ENCODE results near the gene LPAR3.

LPAR3 gene

DNA sequence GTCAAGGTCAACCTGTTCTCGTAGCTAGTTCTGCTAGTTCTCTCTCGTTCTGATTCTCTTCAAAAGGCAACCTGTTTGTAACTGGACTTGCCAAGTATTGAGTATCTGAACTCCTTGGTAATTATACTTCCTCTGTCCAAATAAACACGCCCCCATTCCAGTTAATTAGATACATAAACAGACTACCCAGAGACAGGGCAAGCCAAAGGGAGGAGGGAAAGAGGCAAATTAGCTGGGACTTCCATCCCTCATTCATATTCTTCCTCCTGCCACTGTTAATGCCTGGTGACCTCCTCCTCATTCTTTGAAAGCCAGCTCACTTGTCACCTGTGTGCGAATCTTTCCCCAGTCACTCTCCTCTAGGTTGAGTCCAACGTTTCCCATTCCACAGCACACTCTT is 62.9 kb downstream of the LPAR3 start:
- TF ChIP-seq Cebpa-rat (IDR thresholded peaks at IDR 0.05): no peak
- Histone ChIP-seq H3K4me1 (no peaks in the 10 kb centered on the region), H3K27ac (no peak overlapping the region), H3K27me3 (no peaks in the 10 kb centered on the region), H4K20me1 (no peaks in the 10 kb centered on the region), H3K9me3 (replicated peaks in 1 of 11) (no peaks in the 10 kb centered on the region), H3K4me3 (no peak overlapping the region), H3K9ac (no peak overlapping the region), H3K4me2 (no peak overlapping the region), H3K36me3 (no peaks in the 10 kb centered on the region)

DNA sequence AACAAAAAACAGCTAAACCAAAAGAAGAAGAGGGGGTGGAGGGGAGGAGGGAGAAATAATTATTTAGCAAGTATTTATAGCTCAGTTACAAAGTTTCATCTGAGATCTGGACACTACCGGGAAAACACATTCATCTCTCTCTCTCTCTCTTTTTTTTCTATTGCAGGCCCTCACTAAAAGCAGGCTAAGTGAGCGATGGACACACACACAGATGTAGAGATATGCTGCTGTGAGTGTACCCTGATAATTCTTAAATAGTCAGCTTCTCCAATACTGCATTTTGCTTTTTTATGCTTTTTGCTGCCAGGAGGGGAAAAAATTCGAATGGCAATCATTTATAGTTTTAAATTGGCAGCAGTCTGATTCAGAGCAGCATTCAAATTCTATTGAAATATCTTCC is 65.0 kb downstream of the LPAR3 start:
- no peak overlapping the region for H3K27ac ChIP-seq
- no peaks in the 10 kb centered on the region for H3K9me3 ChIP-seq (replicated peaks in 1 of 11)
- no peak overlapping the region for H3K9ac ChIP-seq
- no peaks in the 10 kb centered on the region for H4K20me1 ChIP-seq
- H3K4me1 ChIP-seq: no peaks in the 10 kb centered on the region
- TF ChIP-seq Cebpa-rat (IDR thresholded peaks at IDR 0.05): no peak
- no peak overlapping the region for H3K4me2 ChIP-seq
- no peaks in the 10 kb centered on the region for H3K36me3 ChIP-seq
- no peaks in the 10 kb centered on the region for H3K27me3 ChIP-seq
- no peak overlapping the region for H3K4me3 ChIP-seq

DNA sequence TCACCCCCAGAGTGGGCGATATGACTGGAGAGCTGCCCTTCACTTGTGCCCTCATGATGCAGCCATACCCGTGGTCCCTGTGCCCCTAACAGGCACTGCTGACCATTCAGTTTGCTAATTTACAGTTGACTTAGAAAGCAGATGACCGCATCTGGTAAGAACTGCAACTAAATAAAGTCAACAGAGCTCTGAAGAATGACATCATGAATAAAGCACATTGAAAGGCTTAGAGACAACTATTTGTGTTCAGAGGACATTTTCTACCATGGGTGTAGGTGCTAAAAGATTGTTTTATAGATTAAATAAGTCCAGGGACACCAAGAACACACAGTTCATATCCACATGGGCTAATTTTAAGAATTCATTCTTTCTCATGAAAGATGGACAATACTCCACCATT is 65.5 kb downstream of the LPAR3 start:
- Histone ChIP-seq H3K27me3 (no peaks in the 10 kb centered on the region), H3K9me3 (replicated peaks in 1 of 11) (no peaks in the 10 kb centered on the region), H3K4me3 (no peak overlapping the region), H3K36me3 (no peaks in the 10 kb centered on the region), H4K20me1 (no peaks in the 10 kb centered on the region), H3K4me2 (no peak overlapping the region), H3K4me1 (no peaks in the 10 kb centered on the region), H3K9ac (no peak overlapping the region), H3K27ac (no peak overlapping the region)
- TF ChIP-seq Cebpa-rat (IDR thresholded peaks at IDR 0.05): no peak

DNA sequence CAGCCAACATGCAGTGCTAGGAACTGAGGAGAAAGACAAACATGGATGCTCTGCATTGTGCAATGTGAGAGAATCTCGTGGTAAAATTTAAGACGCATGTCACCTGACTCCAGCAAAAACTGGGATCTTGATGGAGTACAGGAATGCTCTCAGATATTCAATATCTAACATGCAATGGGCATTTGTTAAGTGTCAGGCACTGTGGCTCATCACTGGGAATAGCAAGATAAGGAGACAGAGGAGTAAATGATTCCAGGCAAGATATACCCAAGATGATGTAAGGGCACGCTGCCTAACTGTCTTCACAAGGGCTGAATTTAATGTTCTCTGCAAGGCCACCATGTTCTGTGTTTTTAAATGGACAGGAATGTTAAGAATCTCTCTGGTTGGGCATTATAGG is 67.8 kb downstream of the LPAR3 start:
- no peaks in the 10 kb centered on the region for H4K20me1 ChIP-seq
- no peak overlapping the region for H3K27ac ChIP-seq
- H3K9ac ChIP-seq: no peak overlapping the region
- no peak overlapping the region for H3K4me2 ChIP-seq
- peaks cover 0 to 13% (median 5%) of the 10 kb centered on the region in 10 experiments; a peak in 6 of 20 replicates for H3K4me1 ChIP-seq
- no peak for TF ChIP-seq Cebpa-rat (IDR thresholded peaks at IDR 0.05)
- no peaks in the 10 kb centered on the region for H3K9me3 ChIP-seq (replicated peaks in 1 of 11)
- no peaks in the 10 kb centered on the region for H3K36me3 ChIP-seq
- H3K27me3 ChIP-seq: no peaks in the 10 kb centered on the region
- H3K4me3 ChIP-seq: no peak overlapping the region

DNA sequence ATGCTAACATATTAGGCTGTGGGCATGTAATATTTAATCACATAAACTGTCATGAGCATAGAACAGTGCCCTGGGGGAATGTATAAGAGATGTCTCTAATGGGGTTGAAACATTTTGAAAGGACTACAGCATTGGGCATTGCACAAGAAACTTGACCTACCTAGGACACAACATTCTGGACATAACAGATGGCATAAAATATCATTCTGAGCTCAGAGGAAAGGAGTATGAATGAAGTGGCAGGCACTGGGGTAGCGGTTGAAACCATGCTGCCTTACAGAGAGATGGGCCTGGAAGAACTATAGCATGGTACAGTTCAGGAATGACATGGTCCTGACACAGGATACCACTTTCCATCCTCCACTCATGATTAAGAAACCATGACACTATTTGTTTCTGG is 69.0 kb downstream of the LPAR3 start:
- H3K27me3 ChIP-seq: no peaks in the 10 kb centered on the region
- H3K4me2 ChIP-seq: no peak overlapping the region
- no peak overlapping the region for H3K9ac ChIP-seq
- H3K4me3 ChIP-seq: no peak overlapping the region
- H3K27ac ChIP-seq: no peak overlapping the region
- H3K36me3 ChIP-seq: no peaks in the 10 kb centered on the region
- no peaks in the 10 kb centered on the region for H4K20me1 ChIP-seq
- no peak for TF ChIP-seq Cebpa-rat (IDR thresholded peaks at IDR 0.05)
- no peaks in the 10 kb centered on the region for H3K9me3 ChIP-seq (replicated peaks in 1 of 11)
- peaks cover 0 to 13% (median 5%) of the 10 kb centered on the region in 10 experiments; a peak in 8 of 20 replicates for H3K4me1 ChIP-seq

DNA sequence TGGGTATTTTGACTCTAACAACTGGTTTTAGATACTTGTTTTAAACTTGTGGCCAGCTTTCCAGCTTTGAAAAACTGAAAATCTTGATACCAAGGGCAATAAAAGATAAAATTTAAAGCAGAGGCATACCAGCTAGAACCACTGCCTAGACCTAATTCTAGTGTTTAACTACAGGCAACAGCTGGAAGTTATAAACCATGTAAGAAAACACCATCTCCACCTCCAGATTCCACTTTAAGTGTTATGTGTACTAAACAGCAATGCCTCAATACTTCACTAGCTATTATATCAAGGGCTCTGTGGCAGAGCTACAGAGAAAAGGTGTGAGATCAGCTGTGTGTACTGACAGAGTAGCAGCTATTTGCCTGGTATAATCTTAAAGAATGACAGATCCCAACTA is 69.5 kb downstream of the LPAR3 start:
- no peak for TF ChIP-seq Cebpa-rat (IDR thresholded peaks at IDR 0.05)
- no peak overlapping the region for H3K27ac ChIP-seq
- no peak overlapping the region for H3K4me2 ChIP-seq
- no peaks in the 10 kb centered on the region for H3K27me3 ChIP-seq
- no peaks in the 10 kb centered on the region for H3K36me3 ChIP-seq
- no peak overlapping the region for H3K9ac ChIP-seq
- no peaks in the 10 kb centered on the region for H3K9me3 ChIP-seq (replicated peaks in 1 of 11)
- H3K4me3 ChIP-seq: no peak overlapping the region
- no peaks in the 10 kb centered on the region for H4K20me1 ChIP-seq
- H3K4me1 ChIP-seq: peaks cover 0 to 16% (median 5%) of the 10 kb centered on the region in 10 experiments; a peak in 8 of 20 replicates

DNA sequence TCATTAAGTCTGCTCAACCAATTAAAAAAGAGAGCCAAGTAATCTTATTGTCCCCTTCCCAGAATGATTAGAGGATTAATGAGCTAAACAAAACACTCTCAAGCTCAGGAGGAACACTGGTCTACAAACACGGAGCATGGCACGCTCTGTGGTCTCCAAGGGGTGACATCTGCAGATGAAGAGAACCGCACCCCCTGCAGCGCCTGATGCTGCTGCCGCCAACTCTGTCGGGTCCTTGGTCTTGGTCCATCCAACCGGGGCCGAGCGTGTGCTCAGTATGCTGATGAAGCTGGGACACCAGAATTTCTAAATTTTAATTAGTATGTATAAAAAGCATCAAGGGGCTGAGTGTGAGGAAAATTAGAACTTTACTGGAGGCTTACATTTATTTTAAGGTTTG is 82.7 kb downstream of the LPAR3 start:
- H3K36me3 ChIP-seq: no peaks in the 10 kb centered on the region
- H3K9ac ChIP-seq: no peak overlapping the region

DNA sequence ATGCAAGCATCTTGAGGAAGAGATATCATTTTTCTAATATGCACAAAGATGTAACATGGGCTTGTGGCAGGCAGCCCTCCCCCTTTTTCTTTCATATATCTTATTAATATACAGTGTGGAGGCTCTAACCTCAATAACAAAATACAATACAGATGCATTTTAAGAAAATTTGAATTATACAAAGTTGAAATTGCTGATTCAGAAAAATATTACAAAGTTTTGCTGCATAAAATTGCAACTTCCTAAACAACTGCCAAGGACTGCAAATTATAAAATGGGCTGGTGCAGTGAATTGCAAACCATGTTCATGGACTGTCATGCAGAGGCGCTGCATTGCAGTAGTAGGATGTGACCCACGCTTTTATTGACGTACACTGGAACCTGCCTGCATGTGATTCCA is 84.0 kb downstream of the LPAR3 start:
- Histone ChIP-seq H3K9ac (no peak overlapping the region), H3K27ac (no peak overlapping the region), H4K20me1 (no peaks in the 10 kb centered on the region), H3K27me3 (no peaks in the 10 kb centered on the region), H3K36me3 (no peaks in the 10 kb centered on the region), H3K4me2 (no peak overlapping the region), H3K9me3 (replicated peaks in 1 of 11) (no peaks in the 10 kb centered on the region), H3K4me3 (no peak overlapping the region), H3K4me1 (no peaks in the 10 kb centered on the region)
- TF ChIP-seq Cebpa-rat (IDR thresholded peaks at IDR 0.05): no peak

More for the DNA sequence above, 82.7 kb downstream of the LPAR3 start:
- H4K20me1 ChIP-seq: no peaks in the 10 kb centered on the region
- no peak overlapping the region for H3K4me3 ChIP-seq
- no peak overlapping the region for H3K4me2 ChIP-seq
- no peak for TF ChIP-seq Cebpa-rat (IDR thresholded peaks at IDR 0.05)
- H3K27ac ChIP-seq: no peak overlapping the region
- H3K27me3 ChIP-seq: no peaks in the 10 kb centered on the region
- H3K9me3 ChIP-seq (replicated peaks in 1 of 11): no peaks in the 10 kb centered on the region
- no peaks in the 10 kb centered on the region for H3K4me1 ChIP-seq

DNA sequence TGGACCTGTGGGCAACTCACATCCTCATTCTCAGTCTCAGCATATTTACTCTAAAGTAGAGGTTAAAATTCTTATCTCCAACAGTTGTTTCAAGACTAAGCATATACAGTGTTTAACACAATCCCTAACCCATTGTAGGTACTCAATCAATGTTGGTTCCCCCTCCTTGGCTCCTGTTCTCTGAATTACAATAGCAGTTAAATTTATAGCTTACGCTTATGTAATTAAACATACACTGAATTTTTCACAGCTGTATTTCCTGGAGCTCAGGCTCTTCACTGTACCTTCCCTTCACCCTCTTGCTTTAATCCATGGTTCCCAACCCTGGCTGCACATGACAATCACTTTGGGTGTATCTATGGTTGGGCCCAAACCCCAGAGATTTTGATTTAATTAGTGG is 89.4 kb downstream of the LPAR3 start:
- Histone ChIP-seq H3K4me2 (no peak overlapping the region), H3K27me3 (no peaks in the 10 kb centered on the region), H4K20me1 (no peaks in the 10 kb centered on the region), H3K36me3 (no peaks in the 10 kb centered on the region), H3K9me3 (replicated peaks in 1 of 11) (no peaks in the 10 kb centered on the region), H3K27ac (no peak overlapping the region), H3K4me3 (no peak overlapping the region), H3K4me1 (peaks cover 0 to 12% (median under 1%) of the 10 kb centered on the region in 10 experiments; a peak in 10 of 20 replicates), H3K9ac (no peak overlapping the region)
- no peak for TF ChIP-seq Cebpa-rat (IDR thresholded peaks at IDR 0.05)

DNA sequence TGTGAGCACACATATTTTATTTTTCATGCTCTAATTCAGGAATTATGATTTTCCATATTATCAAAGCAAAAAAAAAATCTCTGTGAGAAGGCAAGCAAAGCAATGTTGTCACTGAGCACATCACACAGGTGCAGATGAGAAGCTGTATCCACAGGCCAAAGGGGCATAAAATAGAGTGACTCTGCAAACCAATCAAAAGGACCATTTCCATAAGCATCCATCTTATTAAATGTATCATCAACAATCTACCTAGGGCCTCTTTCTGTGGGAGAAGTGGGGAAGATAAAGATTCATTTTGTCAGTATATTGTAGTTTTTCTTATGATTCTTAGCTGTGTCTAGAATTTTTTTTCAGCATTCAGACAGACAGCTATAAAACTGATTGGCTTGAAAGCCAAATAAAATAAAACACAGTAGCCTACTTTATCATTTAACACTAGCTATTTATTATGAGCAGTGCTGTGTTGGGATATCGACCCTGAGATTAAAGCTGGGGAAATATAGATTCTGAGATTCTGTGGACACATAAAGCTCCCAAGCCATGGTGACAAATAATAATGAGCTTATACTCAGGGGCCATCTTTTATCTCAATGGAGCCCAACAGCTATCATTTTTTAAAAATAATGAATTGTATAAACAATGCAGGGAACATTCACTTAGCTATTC is 90.3 kb downstream of the LPAR3 start:
- Histone ChIP-seq H3K4me1 (peaks cover 0 to 12% (median 6%) of the 10 kb centered on the region in 10 experiments; a peak in 11 of 20 replicates), H3K27me3 (no peaks in the 10 kb centered on the region), H4K20me1 (no peaks in the 10 kb centered on the region), H3K4me2 (no peak overlapping the region), H3K9ac (no peak overlapping the region), H3K4me3 (no peak overlapping the region), H3K9me3 (replicated peaks in 1 of 11) (no peaks in the 10 kb centered on the region), H3K27ac (no peak overlapping the region), H3K36me3 (no peaks in the 10 kb centered on the region)
- TF ChIP-seq Cebpa-rat (IDR thresholded peaks at IDR 0.05): no peak

Data from BLaER1 treated with 17β-estradiol and CSF1 and Interleukin-3, amounts not matched to agents 10 nM and 100 nM (cell line).